ENCODE results near the gene ANXA9.

Gene ANXA9

DNA sequence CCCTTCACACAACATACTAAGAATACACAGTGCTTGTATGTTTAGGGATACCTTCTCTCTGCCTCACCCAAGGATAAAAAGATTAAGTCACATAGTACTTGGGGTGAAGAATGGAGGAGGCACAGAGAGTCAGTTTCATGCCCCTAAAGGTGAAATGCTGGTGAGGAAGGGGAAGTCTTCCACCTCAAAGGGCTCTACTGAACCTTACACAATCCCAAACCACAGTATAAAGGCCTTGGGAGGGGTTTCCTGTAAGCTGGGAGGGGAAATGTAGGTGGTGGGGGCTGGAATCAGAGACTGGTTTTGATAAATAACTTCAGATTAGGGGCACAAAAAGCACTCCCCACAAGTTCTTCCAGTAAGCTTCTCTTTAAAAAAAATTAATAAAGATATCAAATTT is 21.1 kb downstream of the ANXA9 start:
- no peak for DNase-seq (ENCODE audit: low read depth in 1 of 2, low spot score in 1 of 2)

GRCh38 chr1:151005729-151006319 is 23.7 kb downstream of the ANXA9 start:
- DNase-seq (ENCODE audit: low read depth in 1 of 2, low spot score in 1 of 2), result no peak

DNA sequence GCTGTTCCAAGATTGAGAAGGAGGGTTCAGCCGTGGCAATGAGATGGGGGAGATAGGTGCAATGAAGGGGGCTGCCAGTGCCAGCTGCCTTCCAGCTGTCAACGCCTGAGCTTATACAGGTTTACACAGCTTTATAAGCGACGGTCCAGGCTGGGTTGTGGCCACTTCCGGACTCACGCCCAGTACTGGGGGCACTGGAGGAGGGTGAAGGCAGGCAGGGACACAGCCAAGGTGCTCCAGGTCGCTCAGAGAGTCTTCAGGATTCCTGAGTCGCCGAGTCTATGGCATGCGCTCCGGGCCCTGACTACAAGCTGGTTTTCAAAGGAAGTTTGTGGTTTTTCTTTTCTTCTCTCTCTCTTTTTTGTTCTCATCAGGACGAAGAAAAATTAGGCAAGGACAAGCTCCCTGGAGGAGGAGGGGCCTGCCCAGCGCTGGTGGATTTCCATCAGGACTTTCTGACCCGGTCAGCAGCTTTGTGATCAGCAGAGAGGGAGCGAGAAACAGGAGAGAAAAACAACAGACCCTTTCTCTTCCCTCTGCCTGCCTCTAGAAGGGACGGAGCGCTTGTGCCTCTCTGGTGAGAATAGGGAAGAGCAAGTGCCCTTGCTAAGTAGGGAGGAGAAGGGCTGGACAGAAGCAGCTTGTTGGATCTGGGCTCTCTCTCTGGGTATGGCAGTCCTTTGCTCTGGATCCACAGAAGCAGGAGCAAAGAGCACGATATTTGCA is 24.4 kb downstream of the ANXA9 start, which contains the start of gene MINDY1:
Gene MINDY1 (minus strand): TSS at position 576 of the 726 bp plus-strand sequence. CDS start 4,285 bp downstream, outside the sequence.
- DNase-seq (ENCODE audit: low read depth in 1 of 2, low spot score in 1 of 2), result no peak

DNA sequence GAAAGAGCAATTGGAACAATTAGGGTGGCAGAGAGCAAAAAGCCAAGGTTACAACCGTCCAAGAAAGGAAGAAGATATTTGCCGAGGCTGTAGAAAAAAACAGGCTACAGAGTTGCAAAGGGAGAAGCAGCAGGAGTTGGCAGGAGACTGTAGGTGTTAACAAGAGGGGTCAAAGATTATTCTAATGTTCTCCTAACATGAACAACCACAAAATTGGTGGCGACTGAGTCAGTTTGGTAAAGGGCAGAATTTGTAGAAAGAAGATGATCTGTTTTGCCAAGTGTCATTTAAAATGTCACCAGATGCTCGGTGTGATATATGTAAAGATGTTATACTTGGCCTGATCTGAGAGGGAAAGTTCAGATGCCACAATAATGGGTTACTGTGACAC is 25.8 kb downstream of the ANXA9 start:
- DNase-seq (ENCODE audit: low read depth in 1 of 2, low spot score in 1 of 2), result no peak

- peak; percentile 92 to 96 for DNase-seq (ENCODE audit: low read depth in 1 of 2, low spot score in 1 of 2)
Measured at GRCh38 chr1:151008244-151009205, 26.4 kb downstream of the ANXA9 start, which contains the start of gene PRUNE1. TSS of gene PRUNE1 (plus strand) at chr1:151008449. CDS start at chr1:151008633, 184 bp downstream.

DNA sequence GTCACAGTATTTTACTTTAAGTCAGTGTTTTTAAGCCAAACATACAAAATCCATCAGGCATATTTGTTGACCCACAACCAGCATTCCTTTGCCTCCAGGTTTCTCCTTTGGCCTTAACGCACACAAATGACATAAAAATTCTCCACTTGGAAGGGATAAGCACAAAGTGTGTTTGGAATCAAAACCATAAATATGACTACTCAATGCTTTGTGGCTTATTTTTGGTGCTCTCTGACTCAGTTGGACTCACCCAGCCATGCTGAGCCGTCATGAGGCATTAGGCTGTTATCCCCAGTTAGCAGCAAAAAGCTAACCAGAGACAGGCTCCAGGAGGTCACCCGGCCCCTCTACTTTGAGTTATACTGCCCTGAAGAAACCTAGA is 27.1 kb downstream of the ANXA9 start:
- no peak for DNase-seq (ENCODE audit: low read depth in 1 of 2, low spot score in 1 of 2)

DNA sequence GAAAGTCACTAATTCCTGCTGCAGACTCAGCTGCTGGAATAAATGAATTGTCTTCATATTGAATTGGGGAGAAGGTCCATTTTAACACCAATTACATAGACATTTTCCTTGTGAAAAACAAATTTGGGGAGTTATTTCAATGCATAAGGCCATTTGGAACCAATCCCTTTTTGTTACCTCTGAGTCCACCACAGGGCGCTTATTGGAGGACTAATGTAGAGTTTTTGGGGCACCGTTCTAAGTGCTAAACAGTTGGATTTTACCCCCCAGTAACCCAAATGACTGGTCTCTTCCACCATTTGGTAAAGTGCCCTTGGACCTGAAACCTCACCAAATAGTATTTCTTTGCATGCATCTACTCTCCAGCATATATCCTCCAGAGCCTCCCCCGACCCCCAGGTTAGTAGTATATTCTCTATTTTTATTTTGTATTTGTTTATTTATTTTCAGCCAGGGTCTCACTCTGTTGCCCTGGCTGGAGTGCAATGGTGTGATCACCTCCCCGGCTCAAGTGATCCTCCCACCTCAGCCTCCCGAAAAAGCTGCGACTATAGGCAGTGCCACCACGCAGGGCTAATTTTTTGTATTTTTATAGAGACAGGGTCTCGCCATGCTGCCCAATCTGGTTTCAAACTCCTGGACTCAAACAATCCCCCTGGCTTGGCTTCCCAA is 27.7 kb downstream of the ANXA9 start:
- no peak for DNase-seq (ENCODE audit: low read depth in 1 of 2, low spot score in 1 of 2)

- no peak for DNase-seq (ENCODE audit: low read depth in 1 of 2, low spot score in 1 of 2)
Measured at GRCh38 chr1:151010346-151010726, 28.2 kb downstream of the ANXA9 start.

- no peak for DNase-seq (ENCODE audit: low read depth in 1 of 2, low spot score in 1 of 2)
Measured at GRCh38 chr1:151011154-151011850, 29.2 kb downstream of the ANXA9 start.

GRCh38 chr1:151012684-151013471 is 30.8 kb downstream of the ANXA9 start:
- no peak for DNase-seq (ENCODE audit: low read depth in 1 of 2, low spot score in 1 of 2)

DNA sequence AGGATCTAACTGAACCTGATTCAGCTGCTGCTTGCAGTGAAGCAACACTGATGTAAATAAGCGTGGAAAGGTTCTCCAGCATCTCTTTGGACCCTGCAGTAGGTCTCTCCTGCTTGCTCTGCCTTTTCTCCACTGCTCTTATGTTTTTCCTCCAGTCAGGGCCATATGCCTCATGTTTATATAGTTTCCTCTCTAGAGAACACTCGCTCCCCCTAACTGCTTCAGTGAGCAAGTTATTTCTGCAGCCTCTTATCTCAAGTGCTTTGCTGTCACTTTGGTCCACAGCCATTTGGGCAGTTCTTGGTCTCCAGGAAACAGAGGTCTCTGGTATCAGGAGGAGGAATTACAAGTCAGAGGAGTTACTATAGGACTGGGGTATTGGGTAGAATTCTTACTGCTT is 31.4 kb downstream of the ANXA9 start:
- no peak for DNase-seq (ENCODE audit: low read depth in 1 of 2, low spot score in 1 of 2)

DNA sequence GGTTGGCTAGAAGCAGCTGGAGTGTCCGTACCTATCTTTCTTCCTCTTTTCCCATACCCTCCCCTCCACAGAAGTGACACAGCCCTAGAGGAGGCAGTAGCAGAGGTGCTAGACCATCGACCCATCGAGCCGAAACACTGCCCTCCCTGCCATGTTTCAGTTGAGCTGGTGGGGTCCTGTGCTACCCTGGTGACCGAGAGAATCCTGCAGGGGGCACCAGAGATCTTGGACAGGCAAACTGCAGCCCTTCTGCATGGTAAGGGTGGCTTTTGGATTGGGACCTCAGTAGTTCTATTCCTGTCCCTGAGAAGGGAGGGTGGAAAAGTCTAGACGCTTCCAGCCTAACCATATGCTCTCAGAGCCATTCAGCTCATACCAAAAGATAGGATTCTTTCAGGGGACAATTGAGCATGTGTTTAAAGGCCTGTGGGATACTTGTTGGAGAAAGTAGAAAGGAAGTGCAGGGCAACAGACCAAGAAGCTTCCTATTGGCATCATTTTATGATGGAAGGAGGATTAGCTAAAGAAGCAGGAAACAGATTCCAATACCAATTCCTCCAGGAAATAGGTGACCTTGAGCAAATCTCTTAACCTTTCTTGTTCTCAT is 42.6 kb downstream of the ANXA9 start:
- peak; percentile 62 to 70 for DNase-seq (ENCODE audit: low read depth in 1 of 2, low spot score in 1 of 2)

DNA sequence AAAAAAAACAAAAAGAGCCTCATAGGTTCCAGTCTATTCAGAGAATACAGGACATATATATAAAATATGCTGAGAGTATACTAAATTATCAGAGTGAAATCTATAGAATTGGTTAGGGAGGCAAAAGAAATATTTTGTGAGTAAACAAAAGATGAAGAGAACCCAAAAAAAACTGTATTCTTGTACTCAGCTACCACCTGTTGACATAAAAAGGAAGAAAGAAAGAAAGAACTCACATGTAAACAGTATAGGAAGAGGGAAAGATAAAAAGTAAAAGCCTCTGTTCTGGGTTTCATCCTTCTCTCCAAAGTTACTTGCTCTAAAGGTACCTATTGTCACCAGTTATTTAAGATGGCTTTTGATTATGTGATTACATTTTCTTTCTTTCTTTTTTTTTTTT is 44.4 kb downstream of the ANXA9 start:
- DNase-seq (ENCODE audit: low read depth in 1 of 2, low spot score in 1 of 2), result no peak

- no peak for DNase-seq (ENCODE audit: low read depth in 1 of 2, low spot score in 1 of 2)
Measured at GRCh38 chr1:151032164-151032563, 50.1 kb downstream of the ANXA9 start.

GRCh38 chr1:151035167-151035566 is 53.1 kb downstream of the ANXA9 start:
- DNase-seq (ENCODE audit: low read depth in 1 of 2, low spot score in 1 of 2), result no peak

- no peak for DNase-seq (ENCODE audit: low read depth in 1 of 2, low spot score in 1 of 2)
Measured at GRCh38 chr1:151036356-151036755, 54.3 kb downstream of the ANXA9 start, which contains the start of gene BNIPL. TSS of gene BNIPL (plus strand) at chr1:151036586. CDS start at chr1:151036726, 140 bp downstream.

- no peak for DNase-seq (ENCODE audit: low read depth in 1 of 2, low spot score in 1 of 2)
Measured at GRCh38 chr1:151037032-151037431, 54.9 kb downstream of the ANXA9 start.

- DNase-seq (ENCODE audit: low read depth in 1 of 2, low spot score in 1 of 2), result no peak
Measured at GRCh38 chr1:151039521-151039920, 57.4 kb downstream of the ANXA9 start.

DNA sequence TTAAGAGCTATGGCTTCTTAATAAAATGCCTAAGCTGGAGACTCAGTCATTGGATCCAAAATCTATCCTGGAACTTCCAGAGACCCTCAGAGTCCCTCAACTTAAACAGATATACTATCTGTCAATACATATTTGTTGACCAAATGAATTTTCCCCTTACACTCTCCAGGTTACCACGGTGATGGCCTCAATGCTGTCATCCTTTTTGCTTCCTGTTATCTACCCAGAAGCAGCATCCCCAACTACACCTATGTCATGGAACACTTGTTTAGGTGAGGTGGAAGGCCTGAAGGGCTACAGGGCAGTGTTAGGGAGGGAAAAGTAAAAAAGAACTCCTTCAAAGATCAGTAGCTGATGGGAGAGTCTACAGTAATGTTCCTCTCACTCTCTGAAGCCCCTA is 61.1 kb downstream of the ANXA9 start:
- no peak for DNase-seq (ENCODE audit: low read depth in 1 of 2, low spot score in 1 of 2)

All from stimulated activated CD4-positive, alpha-beta T cell treated with anti-CD3 and anti-CD28 coated beads, Interleukin-15, amount 100 ng/mL, for 1 hour (primary cell).